Islet of Langerhans (tissue), 1 donor: Measurements from ENCODE around the gene TXNL4A.
"Not testable (repeated sequence)": the region's sequence is repeated elsewhere in the genome, so short reads cannot be mapped to it uniquely, and the experiment has no call there.

ENCODE experiments used
- FAIRE-seq: peaks from one replicate; lab custom pipeline; 2011; peaks lifted over from hg19 to GRCh38; lab: Jason Lieb, UNC

TXNL4A gene

GRCh38 chr18:79963658-79964329 lies 24.6 kb downstream of the TXNL4A start:
- no peak for FAIRE-seq

DNA sequence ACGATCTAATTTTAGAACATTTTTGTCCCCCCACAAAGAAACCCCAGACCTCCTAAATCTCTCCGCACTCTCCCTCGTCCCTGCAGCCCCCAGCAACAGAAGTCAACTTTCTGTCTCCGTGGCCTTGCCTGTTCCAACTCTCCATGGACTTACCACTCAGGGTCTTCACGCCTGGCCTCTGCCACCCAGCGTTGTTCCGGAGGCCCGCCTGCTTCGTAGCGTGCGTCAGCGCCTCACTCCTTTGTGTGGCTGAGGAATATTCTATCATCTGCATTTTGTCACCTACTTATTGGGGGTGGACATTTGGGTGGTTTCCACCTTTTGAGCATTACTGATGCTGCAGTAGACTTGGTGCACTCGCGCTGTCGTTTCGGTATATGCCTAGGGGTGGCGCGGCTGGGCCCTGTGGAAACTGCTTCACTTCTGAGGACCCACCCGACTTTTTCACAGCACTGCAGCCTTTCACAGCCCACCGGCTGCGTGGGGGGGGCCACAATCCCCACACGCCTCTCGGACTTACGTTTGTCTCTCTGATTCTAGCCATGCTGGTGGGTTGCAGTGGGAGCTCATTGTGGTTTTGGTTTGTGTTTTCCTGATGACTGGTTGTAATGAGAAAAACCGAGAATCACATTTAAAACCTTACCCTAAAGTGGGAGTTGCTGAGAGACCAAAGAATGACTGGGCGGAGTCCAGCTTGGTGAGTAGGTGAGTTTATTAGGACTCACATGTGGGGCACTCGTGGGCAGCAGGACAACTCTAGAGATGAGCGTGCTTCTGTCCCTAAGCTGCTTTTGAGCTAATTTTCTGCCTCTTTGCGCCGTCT lies 25.3 kb downstream of the TXNL4A start:
- no peak for FAIRE-seq

DNA sequence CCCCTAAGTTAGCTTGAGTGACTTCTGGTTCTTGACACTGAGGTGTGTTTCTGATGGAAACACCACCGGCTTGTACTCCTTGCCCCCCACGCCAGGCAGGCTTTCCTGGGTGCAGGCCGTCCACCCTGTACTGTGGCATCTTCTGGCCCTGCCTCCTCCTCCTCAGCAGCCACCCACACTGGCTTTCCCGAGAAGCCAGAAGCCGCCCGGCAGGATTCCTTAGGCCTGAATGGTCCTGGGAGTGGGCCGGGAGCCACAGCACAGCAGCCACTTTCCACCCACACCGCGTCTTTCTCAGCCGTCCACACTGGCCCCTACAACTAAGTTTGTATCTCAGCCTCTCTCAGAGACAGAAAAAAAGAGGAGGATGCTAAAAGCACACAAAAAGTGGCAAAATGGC lies 26.1 kb downstream of the TXNL4A start:
- no peak for FAIRE-seq

DNA sequence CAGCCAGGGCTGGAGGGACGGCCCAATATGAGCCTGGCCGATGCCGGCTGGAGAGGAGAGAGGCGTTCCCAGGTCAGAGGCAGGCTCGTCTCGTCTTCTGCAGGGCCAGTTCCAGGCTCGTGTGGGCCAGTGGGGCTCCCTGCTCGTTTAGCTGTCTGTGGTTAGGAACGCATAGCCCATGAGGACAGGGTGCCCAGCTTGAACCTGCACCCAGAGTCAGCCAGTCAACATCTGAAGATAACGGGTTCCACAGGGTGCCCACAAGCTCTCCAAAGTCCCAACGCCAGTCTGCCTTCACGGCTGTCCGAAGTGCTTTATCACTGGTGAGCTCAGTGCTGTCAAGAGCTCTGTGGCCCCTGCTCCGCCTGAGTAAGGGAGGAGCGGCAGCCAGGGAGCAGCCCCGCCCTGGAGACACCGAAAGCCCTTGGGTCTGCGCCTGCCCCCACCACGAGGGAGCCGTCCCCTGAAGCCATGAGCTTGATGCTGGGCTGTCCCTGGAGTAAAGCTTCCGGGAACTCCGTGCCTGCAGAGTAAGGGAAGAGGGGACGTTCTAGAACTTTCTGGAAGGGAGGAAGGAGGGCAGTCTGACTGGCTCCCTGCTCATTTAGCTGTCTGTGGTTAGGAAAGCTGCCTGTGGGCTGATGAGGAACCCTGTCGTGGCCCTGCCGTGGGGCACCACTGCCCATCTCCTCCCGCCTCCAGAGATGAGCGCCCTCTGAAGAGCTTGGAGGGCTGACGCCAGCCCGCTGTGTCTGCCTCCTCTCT lies 26.7 kb downstream of the TXNL4A start:
- no peak for FAIRE-seq

- no peak for FAIRE-seq
These were observed 27.3 kb downstream of the TXNL4A start for GRCh38 chr18:79960921-79961526.

DNA sequence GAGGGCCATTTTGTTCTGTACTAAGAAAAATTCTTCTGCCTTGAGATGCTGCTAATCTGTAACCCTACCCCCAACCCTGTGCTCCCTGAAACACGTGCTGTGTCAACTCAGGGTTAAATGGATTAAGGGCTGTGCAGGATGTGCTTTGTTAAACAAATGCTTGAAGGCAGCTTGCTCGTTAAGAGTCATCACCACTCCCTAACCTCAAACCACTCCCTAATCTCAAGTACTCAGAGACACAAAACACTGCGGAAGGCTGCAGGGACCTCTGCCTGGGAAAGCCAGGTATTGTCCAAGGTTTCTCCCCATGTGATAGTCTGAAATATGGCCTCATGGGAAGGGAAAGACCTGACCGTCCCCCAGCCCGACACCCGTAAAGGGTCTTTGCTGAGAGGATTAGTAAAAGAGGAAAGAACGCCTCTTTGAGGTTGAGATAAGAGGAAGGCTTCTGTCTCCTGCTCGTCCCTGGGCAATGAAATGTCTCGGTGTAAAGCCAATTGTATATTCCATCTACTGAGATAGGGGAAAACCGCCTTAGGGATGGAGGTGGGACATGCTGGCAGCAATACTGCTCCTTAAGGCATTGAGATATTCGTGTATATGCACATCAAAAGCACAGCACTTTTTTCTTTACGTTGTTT lies 28.1 kb downstream of the TXNL4A start:
- FAIRE-seq, result not testable (repeated sequence)

- no peak for FAIRE-seq
These were observed 29.4 kb downstream of the TXNL4A start for GRCh38 chr18:79958981-79959380.

GRCh38 chr18:79956276-79956675 lies 32.1 kb downstream of the TXNL4A start:
- FAIRE-seq, result no peak

- FAIRE-seq, result no peak
These were observed 32.9 kb downstream of the TXNL4A start for GRCh38 chr18:79955302-79956075.

DNA sequence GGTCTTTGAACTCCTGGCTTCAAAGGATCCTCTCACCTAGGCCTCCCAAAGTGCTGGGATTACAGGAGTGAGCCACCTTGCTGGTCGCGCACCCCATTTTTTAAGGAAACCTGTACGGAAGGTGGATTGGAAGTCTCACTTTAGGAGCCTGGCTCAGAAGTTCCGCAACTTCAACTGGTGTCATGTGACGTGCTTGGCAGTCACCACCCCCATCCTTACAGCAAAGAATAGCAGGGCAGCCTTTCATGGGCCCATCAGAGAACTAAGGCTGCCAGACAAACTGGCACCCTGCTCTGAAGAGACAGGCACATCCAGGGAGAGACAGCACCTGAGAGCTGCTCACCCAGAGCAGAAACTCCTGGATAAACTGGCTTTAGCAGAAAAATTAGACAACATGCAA lies 33.6 kb downstream of the TXNL4A start:
- FAIRE-seq, result no peak

DNA sequence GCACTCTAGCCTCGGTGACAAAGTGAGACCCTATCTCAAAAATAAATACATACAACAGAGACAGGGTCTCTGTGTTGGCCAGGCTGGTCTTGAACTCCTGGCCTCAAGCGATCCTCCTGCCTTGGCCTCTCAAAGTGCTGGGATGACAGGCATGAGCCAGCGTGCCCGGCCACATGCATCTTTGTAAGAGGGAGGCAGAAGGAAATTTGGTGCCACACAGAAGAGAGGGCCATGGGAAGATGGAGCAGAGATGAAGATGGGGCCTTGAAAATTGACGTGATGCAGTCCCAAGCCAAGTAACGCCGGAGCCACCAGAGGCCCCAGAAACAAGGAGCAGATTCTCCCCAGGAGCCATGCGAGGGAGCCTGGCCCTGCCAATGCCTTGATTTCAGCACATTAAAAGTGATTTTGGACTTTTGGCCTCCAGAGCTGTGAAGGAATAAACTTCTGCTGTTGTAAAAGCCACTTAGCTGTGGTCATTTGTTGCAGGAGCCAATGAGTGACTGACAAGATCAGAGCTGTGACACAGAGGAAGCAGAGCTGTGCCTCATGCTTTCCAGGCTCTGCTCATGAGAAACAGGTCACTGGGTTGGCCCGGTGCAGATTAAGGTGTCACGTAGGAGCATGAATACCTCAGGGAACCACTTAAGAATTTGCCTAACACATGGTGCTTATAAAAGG lies 34.3 kb downstream of the TXNL4A start:
- no peak for FAIRE-seq

DNA sequence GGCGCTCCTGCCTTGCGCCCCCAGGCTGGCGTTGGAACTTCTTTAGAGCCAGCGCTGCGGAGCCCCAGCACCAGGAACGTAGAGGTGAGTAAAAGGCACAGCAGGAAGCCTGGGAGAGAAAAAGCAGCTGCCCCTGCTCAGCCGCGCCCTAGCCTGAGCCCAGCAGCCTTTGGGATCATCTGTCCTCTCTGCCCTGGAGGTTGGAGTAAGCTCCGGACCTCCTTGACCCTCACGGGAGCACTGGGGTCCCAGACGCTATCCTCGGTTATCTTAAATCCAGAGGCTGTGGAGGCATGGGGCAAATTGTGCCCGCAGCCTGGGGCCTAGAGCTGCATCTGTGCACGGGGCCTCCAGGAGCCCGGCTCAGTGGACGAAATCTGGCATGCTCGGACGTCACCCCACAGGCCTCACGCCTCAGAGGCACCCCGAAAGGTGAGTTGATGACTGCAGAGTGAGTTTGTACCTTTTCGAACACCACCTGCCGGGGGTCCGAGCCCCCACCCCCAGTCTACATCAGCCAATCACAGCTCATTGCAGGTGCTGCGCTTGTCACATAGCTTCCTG lies 35.3 kb downstream of the TXNL4A start:
- no peak for FAIRE-seq

DNA sequence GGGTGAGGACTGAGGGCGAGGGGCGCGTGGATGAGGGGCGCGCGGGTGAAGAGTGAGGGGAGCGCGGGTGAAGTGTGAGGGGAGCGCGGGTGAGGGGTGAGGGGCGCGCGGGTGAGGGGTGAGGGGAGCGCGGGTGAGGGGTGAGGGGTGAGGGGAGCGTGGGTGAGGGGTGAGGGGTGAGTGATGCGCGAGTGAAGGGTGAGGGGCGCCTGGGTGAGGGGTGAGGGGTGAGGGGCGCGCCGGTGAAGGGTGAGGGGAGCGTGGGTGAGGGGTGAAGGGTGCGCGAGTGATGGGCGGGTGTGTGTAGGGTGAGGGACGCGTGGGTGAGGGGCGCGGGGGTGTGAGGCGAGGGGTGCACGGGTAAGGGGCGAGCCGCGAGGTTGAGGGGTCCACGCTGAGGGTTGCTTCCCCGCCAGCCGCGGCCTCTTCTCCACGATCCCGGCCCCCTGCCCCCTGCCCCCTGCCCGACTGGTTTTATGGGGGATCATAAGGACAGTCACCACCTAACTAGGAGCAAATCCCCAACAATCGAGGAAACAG lies 35.8 kb downstream of the TXNL4A start:
- FAIRE-seq, result no peak

- FAIRE-seq, result no peak
These were observed 36.6 kb downstream of the TXNL4A start, which contains the start of gene SLC66A2 for GRCh38 chr18:79951545-79952455. TSS of gene SLC66A2 (minus strand) at chr18:79951653. CDS start at chr18:79950926, 727 bp downstream.

- no peak for FAIRE-seq
These were observed 37.6 kb downstream of the TXNL4A start for GRCh38 chr18:79950515-79951341.

DNA sequence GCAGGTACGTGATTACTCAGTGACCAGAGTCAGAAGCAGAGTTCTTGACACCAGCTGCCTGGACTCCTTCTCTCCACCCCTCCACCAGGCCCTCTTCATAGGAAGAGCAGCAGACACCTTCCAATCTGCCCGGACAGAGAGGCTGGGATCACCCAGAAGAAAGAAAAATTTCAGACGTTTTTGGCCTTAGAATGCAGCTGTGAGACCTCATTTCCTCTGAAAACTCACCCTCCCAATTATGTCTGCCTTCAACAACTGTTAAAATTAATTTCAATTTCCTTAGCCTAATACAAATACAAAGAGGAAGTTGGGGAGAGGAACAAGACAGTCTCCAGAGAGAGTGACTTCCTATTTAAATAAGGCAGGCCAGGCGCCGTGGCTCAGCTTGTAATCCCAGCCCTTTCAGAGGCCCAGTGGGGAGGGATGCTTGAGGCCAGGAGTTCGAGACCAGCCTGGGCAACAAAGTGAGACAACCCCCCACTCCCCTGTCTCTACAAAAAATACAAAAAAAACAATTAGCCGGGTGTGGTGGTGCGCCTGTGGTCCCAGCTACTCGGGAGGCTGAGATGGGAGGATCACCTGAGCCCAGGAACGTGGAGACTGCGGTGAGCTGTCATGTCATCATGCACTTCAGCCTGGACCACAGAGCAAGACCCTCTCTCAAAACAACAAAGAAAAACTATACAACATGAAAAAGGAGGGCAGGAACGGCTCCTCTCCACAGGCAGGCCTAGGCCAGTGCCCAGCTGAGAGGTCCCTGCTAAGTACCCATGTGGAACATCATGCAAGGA lies 38.5 kb downstream of the TXNL4A start:
- no peak for FAIRE-seq
